Astrocyte of the spinal cord (primary cell): Measurements from ENCODE around the gene SHBG.

Experiments used
- DNase-seq: peaks from one replicate; pipeline ENCODE4 v3.0.0; 2011; ENCODE audit warnings: low read depth, low spot score
- H3K4me3 ChIP-seq: 2 replicates; pipeline ENCODE4 v1.5.1; 2011; ENCODE audit warnings: low read depth, mild to moderate bottlenecking, low read length, moderate library complexity
- in situ Hi-C: cut with HindIII; loops from 2 replicates; pipeline ENCODE4 v1.10.0; 2017; ENCODE audit warnings: low sequenced_read_pairs
- TF ChIP-seq, protein P1 (sequence below): IDR thresholded peaks from 2 replicates; pipeline ENCODE4 v1.5.1; 2012; ENCODE audit warnings: low read depth, mild to moderate bottlenecking, low read length, inconsistent platforms

SHBG gene

DNA sequence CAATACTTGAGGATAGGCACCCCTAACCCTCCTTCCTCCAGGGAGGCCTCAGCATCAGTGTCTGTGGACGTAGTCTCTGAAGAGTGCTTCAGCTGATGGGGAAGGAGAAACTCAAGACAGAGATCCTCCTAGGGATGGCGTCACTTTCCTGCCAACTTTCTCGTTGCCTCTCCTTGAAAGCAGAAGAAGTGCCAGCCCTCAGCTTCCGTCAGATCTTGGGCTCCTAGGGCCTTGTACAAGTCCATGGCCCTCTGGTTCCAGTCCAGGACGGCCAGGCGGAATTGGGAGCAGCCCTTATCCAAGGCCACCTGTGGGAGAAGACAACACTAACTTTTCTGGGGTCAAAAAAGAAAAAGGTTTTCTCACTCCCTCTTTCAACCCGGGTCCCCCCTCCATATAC, 3.6 kb upstream of the SHBG start:
- no peak for DNase-seq
- TF ChIP-seq, protein P1, sequence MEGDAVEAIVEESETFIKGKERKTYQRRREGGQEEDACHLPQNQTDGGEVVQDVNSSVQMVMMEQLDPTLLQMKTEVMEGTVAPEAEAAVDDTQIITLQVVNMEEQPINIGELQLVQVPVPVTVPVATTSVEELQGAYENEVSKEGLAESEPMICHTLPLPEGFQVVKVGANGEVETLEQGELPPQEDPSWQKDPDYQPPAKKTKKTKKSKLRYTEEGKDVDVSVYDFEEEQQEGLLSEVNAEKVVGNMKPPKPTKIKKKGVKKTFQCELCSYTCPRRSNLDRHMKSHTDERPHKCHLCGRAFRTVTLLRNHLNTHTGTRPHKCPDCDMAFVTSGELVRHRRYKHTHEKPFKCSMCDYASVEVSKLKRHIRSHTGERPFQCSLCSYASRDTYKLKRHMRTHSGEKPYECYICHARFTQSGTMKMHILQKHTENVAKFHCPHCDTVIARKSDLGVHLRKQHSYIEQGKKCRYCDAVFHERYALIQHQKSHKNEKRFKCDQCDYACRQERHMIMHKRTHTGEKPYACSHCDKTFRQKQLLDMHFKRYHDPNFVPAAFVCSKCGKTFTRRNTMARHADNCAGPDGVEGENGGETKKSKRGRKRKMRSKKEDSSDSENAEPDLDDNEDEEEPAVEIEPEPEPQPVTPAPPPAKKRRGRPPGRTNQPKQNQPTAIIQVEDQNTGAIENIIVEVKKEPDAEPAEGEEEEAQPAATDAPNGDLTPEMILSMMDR: no peak
- no peak overlapping the region for H3K4me3 ChIP-seq
- in situ Hi-C loops: no loop called here

DNA sequence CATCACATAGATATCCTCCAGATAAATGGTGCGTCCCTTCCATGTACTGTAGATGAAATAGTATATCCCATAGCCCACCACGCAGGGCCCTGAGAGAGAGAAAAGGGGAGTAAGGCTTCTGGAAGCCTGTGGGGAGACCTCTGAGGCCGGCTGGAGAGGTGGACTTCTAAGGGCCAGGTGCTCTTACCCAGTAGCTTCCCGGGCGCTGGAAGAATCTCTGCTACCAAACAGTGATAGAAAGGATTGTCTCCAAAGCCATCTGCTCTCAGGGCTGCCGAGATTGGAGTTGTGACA, 3.0 kb upstream of the SHBG start:
- in situ Hi-C loops: no loop called here
- peak; percentile 5 for DNase-seq
- H3K4me3 ChIP-seq: peak overlapping the region; percentile 83
- TF ChIP-seq, protein P1: no peak

DNA sequence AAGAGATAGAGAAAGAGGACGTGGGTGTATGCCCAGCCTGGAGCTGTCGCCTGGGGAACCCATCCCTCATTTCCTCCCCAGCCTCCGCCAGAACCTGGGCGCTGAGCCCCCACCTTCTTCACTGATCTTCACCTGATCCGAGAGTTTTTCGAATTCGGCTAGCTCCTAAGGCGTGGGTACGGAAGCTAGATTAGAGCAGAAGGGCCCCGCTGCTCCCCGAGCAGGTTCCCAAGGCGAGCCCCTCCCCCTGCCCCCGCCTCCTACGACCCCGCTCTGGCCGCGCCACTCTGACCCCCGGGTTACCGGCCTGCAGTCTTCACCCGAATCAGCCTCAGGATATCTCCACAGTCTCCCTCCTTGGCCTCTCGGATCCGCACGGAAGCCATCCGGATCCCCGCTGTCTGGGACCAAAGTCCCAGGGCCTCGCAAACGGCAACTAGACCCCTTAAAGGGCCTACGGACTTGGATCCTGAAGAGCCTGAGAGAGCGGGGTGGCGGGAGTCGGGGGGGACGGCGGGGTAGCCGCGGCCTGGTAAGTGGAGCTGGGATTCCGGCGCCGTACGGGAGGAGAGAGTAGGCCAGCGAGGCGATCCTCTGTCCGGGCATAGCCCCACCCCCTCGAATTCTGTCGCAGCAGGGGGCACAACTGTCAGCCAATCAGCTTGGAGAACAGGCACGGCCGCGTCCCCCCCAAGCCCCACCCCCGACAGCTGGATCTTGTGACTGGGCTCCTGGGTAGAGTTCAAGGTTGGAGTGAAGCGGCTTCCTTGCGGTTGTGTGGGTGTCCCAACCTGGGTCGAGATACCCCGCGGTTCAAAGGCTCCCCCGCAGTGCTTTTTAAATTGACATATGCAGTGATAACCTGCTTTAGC, 2.4 kb upstream of the SHBG start, which contains the start of gene SAT2:
TSS of gene SAT2 (minus strand) at position 572 of the 872 bp plus-strand sequence. CDS start at position 386, 186 bp downstream.
- TF ChIP-seq, protein P1: no peak
- peak; percentile 93 for DNase-seq
- in situ Hi-C loops: no loop called here
- H3K4me3 ChIP-seq: peak within 1 kb of the TSS; percentile 83

DNA sequence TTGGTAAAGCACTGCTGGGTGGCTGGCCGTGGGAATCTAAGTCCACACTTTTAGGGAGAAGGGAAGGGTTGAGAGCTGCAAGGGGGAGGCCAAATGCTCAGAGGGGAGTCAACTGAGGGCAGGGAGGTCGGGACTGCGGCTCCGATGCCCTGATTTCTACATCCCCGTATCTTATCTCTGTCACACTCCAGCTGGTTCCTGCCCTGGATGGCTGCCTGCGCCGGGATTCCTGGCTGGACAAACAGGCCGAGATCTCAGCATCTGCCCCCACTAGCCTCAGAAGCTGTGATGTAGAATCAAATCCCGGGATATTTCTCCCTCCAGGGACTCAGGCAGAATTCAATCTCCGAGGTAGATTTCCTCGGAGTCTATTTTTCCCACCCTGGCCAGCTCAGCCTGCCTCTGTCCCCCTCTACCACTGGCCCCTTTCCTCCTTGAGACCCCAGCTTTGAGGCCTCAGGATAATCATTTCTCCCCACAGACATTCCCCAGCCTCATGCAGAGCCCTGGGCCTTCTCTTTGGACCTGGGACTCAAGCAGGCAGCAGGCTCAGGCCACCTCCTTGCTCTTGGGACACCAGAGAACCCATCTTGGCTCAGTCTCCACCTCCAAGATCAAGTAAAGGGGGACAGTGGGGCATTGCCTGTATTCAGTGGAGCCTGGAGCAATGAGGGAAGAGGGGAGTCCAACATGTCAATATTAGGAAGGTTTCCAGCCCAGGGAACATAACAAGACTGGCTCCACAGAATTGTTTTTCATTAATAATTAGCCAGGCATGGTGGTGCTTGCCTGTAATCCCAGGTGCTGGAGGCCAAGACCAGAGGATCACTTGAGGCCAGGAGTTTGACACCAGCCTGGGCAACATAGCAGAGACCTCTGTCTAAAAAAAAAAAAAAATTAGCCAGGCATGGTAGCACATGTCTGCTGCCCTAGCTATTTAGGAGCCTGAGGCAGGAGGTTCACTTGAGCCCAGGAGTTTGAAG, 1.8 kb downstream of the SHBG start:
- TF ChIP-seq, protein P1: no peak
- in situ Hi-C loops: no loop called here
- H3K4me3 ChIP-seq: no peak overlapping the region
- DNase-seq: no peak

DNA sequence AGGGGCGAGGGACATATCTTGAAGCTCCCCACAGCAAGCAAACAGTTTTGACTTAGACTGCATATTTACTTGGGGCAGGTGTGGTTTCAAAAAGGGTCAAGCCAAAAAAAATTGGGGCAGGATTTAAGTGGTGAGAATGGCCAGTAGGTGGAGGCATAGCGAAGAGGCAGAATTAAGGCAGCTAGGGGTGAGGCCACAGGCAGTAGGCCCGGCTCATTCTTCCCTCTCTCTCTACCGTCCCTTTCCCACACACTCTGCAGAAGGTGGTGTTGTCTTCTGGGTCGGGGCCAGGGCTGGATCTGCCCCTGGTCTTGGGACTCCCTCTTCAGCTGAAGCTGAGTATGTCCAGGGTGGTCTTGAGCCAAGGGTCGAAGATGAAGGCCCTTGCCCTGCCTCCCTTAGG, 2.6 kb downstream of the SHBG start:
- peak; percentile 39 for DNase-seq
- TF ChIP-seq, protein P1: peak; percentile 60
- in situ Hi-C loops: no loop called here
- no peak overlapping the region for H3K4me3 ChIP-seq

DNA sequence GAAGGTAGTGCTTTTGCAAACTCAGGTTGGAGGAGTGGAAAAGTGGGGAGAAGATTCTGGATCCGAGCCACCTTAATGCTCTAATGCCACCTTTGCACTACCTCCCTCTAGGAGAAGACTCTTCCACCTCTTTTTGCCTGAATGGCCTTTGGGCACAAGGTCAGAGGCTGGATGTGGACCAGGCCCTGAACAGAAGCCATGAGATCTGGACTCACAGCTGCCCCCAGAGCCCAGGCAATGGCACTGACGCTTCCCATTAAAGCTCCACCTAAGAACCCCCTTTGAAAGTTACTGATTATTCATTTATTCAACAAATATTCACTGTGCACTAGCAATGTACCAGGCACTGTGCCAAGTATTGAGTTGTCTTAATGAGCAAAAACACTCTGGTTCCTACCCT, 3.2 kb downstream of the SHBG start:
- in situ Hi-C loops: no loop called here

More for the DNA sequence above, 3.2 kb downstream of the SHBG start:
- TF ChIP-seq, protein P1: no peak
- DNase-seq: no peak
- H3K4me3 ChIP-seq: no peak overlapping the region
